ENCODE measurements around the gene BRINP2. TPM values are rescaled to one million over a fixed set of nuclear protein-coding genes. Genes with fewer than 3 reads are reported as not detected.

BRINP2 gene
- total RNA-seq, 1 donor: not detected

GRCh38 chr1:177173976-177174375, 3.2 kb downstream of the BRINP2 start:
- Histone ChIP-seq H3K4me2 (ENCODE audit: insufficient read depth, low read length) (no peak overlapping the region), H3K27ac (ENCODE audit: low read depth, low read length) (no peak overlapping the region), H4K20me1 (ENCODE audit: insufficient read depth, low read length) (no peaks in the 10 kb centered on the region), H2AFZ (ENCODE audit: low read length) (no peak overlapping the region), H3K9me3 (ENCODE audit: low read depth, low read length) (no peaks in the 10 kb centered on the region), H3K79me2 (ENCODE audit: insufficient read depth, low read length) (no peaks in the 10 kb centered on the region), H3K4me1 (ENCODE audit: insufficient read depth, low read length) (no peaks in the 10 kb centered on the region), H3K36me3 (ENCODE audit: insufficient read depth, low read length) (no peaks in the 10 kb centered on the region), H3K4me3 (ENCODE audit: insufficient read depth, low read length) (no peak overlapping the region), H3K27me3 (ENCODE audit: insufficient read depth, low read length) (peaks cover 35% of the 10 kb centered on the region)
- no peak for DNase-seq (ENCODE audit: insufficient read length, low spot score, missing footprints)
- TF ChIP-seq CTCF (IDR thresholded peaks at IDR 0.05; ENCODE audit: extremely low read depth, low read depth, low read length): no peak

- DNase-seq (ENCODE audit: insufficient read length, low spot score, missing footprints): no peak
- H3K4me1 ChIP-seq (ENCODE audit: insufficient read depth, low read length): no peaks in the 10 kb centered on the region
- no peaks in the 10 kb centered on the region for H3K36me3 ChIP-seq (ENCODE audit: insufficient read depth, low read length)
- H3K4me2 ChIP-seq (ENCODE audit: insufficient read depth, low read length): no peak overlapping the region
- H4K20me1 ChIP-seq (ENCODE audit: insufficient read depth, low read length): no peaks in the 10 kb centered on the region
- no peak overlapping the region for H3K4me3 ChIP-seq (ENCODE audit: insufficient read depth, low read length)
- peaks cover 29% of the 10 kb centered on the region for H3K27me3 ChIP-seq (ENCODE audit: insufficient read depth, low read length)
- no peak overlapping the region for H3K27ac ChIP-seq (ENCODE audit: low read depth, low read length)
- no peak overlapping the region for H2AFZ ChIP-seq (ENCODE audit: low read length)
- no peak for TF ChIP-seq CTCF (IDR thresholded peaks at IDR 0.05; ENCODE audit: extremely low read depth, low read depth, low read length)
- H3K79me2 ChIP-seq (ENCODE audit: insufficient read depth, low read length): no peaks in the 10 kb centered on the region
- H3K9me3 ChIP-seq (ENCODE audit: low read depth, low read length): no peaks in the 10 kb centered on the region
Observed at GRCh38 chr1:177174921-177175634, 4.3 kb downstream of the BRINP2 start.

GRCh38 chr1:177181280-177181630, 10.5 kb downstream of the BRINP2 start:
- Histone ChIP-seq H3K4me1 (ENCODE audit: insufficient read depth, low read length) (peaks cover 4% of the 10 kb centered on the region), H3K4me2 (ENCODE audit: insufficient read depth, low read length) (peak overlapping the region; percentile 71), H3K36me3 (ENCODE audit: insufficient read depth, low read length) (no peaks in the 10 kb centered on the region), H3K4me3 (ENCODE audit: insufficient read depth, low read length) (peak overlapping the region; percentile 46), H3K27ac (ENCODE audit: low read depth, low read length) (no peak overlapping the region), H3K79me2 (ENCODE audit: insufficient read depth, low read length) (no peaks in the 10 kb centered on the region), H4K20me1 (ENCODE audit: insufficient read depth, low read length) (no peaks in the 10 kb centered on the region), H3K27me3 (ENCODE audit: insufficient read depth, low read length) (peaks cover 16% of the 10 kb centered on the region), H3K9me3 (ENCODE audit: low read depth, low read length) (no peaks in the 10 kb centered on the region), H2AFZ (ENCODE audit: low read length) (peak overlapping the region; percentile 44)
- TF ChIP-seq CTCF (IDR thresholded peaks at IDR 0.05; ENCODE audit: extremely low read depth, low read depth, low read length): no peak
- no peak for DNase-seq (ENCODE audit: insufficient read length, low spot score, missing footprints)

GRCh38 chr1:177181631-177182291, 11.0 kb downstream of the BRINP2 start:
- Histone ChIP-seq H3K4me3 (ENCODE audit: insufficient read depth, low read length) (peak overlapping the region; percentile 46), H2AFZ (ENCODE audit: low read length) (peak overlapping the region; percentile 44), H3K27ac (ENCODE audit: low read depth, low read length) (no peak overlapping the region), H3K9me3 (ENCODE audit: low read depth, low read length) (no peaks in the 10 kb centered on the region), H3K36me3 (ENCODE audit: insufficient read depth, low read length) (no peaks in the 10 kb centered on the region), H3K27me3 (ENCODE audit: insufficient read depth, low read length) (peaks cover 16% of the 10 kb centered on the region), H4K20me1 (ENCODE audit: insufficient read depth, low read length) (no peaks in the 10 kb centered on the region), H3K4me1 (ENCODE audit: insufficient read depth, low read length) (peaks cover 4% of the 10 kb centered on the region), H3K79me2 (ENCODE audit: insufficient read depth, low read length) (no peaks in the 10 kb centered on the region), H3K4me2 (ENCODE audit: insufficient read depth, low read length) (peak overlapping the region; percentile 71)
- TF ChIP-seq CTCF (IDR thresholded peaks at IDR 0.05; ENCODE audit: extremely low read depth, low read depth, low read length): peak; percentile 71
- peak; percentile 90 for DNase-seq (ENCODE audit: insufficient read length, low spot score, missing footprints)

All from osteoblast (primary cell).